Body of pancreas (tissue), 4 donors: ENCODE measurements around the gene TMED4.

ENCODE experiments used
- POLR2A ChIP-seq, 3 donors: fragments of 450-650 bp; IDR thresholded peaks; one replicate each; pipeline ENCODE4 v1.6.1; 2016; ENCODE audit warnings: antibody characterized with exemption in 3 of 3, mild to moderate bottlenecking in 2 of 3
- TF ChIP-seq, protein P1 (sequence below), 7 experiments: fragments of 450-650 bp in 4 of 7; fragments of 200-600 bp in 3 of 7; sonication (generic) in 3 of 7; IDR thresholded peaks; one replicate each; pipeline ENCODE4 v1.5.1; 2016 to 2019; ENCODE audit warnings: antibody characterized with exemption in 7 of 7

DNA sequence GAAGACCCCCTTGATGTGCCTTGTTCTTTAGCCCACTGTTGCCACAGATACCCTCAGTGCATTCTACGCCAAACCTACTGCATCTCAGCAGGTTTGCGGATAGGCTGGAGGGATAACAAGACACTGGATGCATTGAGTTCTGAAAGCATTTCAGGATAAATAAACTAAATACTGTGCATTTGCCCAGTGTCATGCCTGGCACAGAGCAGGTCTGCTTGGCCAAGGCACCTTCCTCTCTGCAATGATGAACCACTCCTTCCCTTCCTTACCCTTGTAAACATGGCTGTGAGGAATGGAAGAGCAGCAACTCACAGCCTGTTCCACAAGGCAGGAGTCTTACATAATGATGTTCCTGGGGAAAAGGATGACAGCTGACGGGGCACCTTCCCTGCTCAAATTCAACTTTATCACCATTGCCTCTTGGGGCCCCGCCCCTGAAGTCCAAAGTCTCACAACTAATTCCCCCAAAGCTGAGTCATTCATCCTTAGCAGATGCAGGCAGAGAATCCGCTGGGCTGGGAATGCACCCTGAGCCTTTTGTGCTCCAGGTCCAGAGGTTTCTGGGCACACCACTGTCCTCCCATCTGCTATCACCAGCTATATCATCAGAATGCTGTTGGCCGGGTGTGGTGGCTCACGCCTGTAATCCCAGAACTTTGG, 19.9 kb downstream of the TMED4 start:
- TF ChIP-seq, protein P1, sequence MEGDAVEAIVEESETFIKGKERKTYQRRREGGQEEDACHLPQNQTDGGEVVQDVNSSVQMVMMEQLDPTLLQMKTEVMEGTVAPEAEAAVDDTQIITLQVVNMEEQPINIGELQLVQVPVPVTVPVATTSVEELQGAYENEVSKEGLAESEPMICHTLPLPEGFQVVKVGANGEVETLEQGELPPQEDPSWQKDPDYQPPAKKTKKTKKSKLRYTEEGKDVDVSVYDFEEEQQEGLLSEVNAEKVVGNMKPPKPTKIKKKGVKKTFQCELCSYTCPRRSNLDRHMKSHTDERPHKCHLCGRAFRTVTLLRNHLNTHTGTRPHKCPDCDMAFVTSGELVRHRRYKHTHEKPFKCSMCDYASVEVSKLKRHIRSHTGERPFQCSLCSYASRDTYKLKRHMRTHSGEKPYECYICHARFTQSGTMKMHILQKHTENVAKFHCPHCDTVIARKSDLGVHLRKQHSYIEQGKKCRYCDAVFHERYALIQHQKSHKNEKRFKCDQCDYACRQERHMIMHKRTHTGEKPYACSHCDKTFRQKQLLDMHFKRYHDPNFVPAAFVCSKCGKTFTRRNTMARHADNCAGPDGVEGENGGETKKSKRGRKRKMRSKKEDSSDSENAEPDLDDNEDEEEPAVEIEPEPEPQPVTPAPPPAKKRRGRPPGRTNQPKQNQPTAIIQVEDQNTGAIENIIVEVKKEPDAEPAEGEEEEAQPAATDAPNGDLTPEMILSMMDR (IDR thresholded peaks at IDR 0.05): no peak
- TF ChIP-seq POLR2A (IDR thresholded peaks at IDR 0.05): no peak
